Measurements from ENCODE around the gene CLEC18A. TPM values are rescaled to one million over a fixed set of nuclear protein-coding genes. Genes with fewer than 3 reads are reported as not detected.
"Not testable (repeated sequence)": the region's sequence is repeated elsewhere in the genome, so short reads cannot be mapped to it uniquely, and the experiment has no call there.

The CLEC18A gene
- total RNA-seq (1 to 10 TPM; 1.9 to 3.0 TPM), polyA plus RNA-seq (10 to 100 TPM in 1 of 2 donors, 1 to 10 TPM in 1; 2.6 to 41.6 TPM)
- long read RNA-seq, donor 1, transcript CLEC18A-201 (12 exons, 2,155 nt) = major isoform, 13 of 23 reads
- long read RNA-seq, donor 1, partial matches to known transcripts = 0 of 23 reads
- long read RNA-seq, donor 1, other reads (novel, unspliced or antisense) = 8 of 23 reads
- long read RNA-seq, donor 2 = 0 reads

DNA sequence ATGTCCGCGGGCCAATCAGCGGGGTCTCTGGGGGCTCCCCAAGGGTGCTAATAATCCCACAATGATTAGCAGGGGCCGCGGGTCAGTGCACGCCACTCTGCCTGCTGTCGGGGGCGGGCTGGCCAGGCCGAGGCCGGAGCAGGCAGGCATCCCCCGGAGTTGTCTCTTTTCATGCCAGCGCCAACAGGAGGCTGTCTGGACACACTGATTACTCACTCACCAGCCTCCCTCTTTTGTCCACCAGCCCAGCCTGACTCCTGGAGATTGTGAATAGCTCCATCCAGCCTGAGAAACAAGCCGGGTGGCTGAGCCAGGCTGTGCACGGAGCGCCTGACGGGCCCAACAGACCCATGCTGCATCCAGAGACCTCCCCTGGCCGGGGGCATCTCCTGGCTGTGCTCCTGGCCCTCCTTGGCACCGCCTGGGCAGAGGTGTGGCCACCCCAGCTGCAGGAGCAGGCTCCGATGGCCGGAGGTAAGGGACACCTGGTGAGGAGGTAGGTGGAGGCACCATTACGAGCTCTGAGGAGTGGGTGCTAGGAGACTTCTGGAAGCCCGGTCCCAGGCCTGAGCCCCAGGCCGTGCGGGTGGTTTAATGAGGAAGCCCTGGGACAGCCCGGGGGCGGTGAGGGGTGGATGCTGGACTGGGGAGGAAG, at the start of gene CLEC18A:
Gene CLEC18A (plus strand): TSS at position 318 of the 655 bp plus-strand sequence. CDS start 33 bp downstream, at position 351.
- 35 to 39% methylated on average over 4 to 9 of the region's 26 CpGs for WGBS, 2 donors
- H3K27me3 ChIP-seq (ENCODE audit: control insufficient read depth in 1 of 2, insufficient read depth in 2 of 2, low read length in 1 of 2); H3K9me3 ChIP-seq (ENCODE audit: control insufficient read depth, low read length); DNase-seq; H3K36me3 ChIP-seq (ENCODE audit: control insufficient read depth in 1 of 2, insufficient read depth in 2 of 2, low read length in 1 of 2); H3K4me3 ChIP-seq (ENCODE audit: low read length in 2 of 2); intact Hi-C loops (cut with DNase I); H3K4me1 ChIP-seq (ENCODE audit: control insufficient read depth in 1 of 2, insufficient read depth in 2 of 2, low read length in 2 of 2); H3K27ac ChIP-seq (ENCODE audit: low read depth in 1 of 2, low read length in 2 of 2): not testable (repeated sequence)
- peak; percentile 60 for ATAC-seq (ENCODE audit: low FRiP score)

DNA sequence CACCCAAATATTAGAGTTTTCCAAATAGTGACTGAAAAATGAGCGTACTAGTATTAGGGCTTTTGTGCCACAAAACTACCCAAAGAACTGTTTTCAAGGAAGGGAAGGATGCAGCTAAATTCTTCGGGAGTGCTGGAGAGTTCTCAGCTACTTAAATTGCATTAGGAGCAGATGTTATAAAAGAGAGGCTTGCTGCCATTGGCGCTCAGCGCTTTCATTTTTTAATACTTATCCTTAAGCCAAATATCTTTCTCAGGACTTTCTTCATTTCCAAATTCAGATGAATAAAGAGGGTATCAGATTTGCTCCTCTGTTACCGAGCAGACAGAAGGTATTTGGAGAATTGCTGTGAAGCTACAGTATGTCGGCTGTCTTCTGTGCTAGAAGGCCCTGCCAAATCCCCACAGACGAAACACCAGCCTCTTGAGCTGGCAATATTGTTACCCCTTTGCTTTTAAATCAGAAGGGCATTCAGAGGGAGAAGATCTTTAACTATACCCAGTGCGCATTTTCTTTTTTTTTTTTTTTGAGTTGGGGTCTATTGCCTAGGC, 47.2 kb upstream of the CLEC18A start:
- intact Hi-C loops (cut with DNase I) = no loop called here
- Histone ChIP-seq H3K36me3 (ENCODE audit: control insufficient read depth in 1 of 2, insufficient read depth in 2 of 2, low read length in 1 of 2) (no peaks in the 10 kb centered on the region), H3K4me3 (ENCODE audit: low read length in 2 of 2) (no peak overlapping the region), H3K27me3 (ENCODE audit: control insufficient read depth in 1 of 2, insufficient read depth in 2 of 2, low read length in 1 of 2) (no peaks in the 10 kb centered on the region), H3K4me1 (ENCODE audit: control insufficient read depth in 1 of 2, insufficient read depth in 2 of 2, low read length in 2 of 2) (no peaks in the 10 kb centered on the region), H3K9me3 (ENCODE audit: control insufficient read depth, low read length) (no peaks in the 10 kb centered on the region), H3K27ac (ENCODE audit: low read depth in 1 of 2, low read length in 2 of 2) (no peak overlapping the region)
- DNase-seq (no peak), ATAC-seq (ENCODE audit: low FRiP score) (no peak)
- 48 to 63% methylated on average over 8 of the region's 8 CpGs for WGBS, 2 donors

DNA sequence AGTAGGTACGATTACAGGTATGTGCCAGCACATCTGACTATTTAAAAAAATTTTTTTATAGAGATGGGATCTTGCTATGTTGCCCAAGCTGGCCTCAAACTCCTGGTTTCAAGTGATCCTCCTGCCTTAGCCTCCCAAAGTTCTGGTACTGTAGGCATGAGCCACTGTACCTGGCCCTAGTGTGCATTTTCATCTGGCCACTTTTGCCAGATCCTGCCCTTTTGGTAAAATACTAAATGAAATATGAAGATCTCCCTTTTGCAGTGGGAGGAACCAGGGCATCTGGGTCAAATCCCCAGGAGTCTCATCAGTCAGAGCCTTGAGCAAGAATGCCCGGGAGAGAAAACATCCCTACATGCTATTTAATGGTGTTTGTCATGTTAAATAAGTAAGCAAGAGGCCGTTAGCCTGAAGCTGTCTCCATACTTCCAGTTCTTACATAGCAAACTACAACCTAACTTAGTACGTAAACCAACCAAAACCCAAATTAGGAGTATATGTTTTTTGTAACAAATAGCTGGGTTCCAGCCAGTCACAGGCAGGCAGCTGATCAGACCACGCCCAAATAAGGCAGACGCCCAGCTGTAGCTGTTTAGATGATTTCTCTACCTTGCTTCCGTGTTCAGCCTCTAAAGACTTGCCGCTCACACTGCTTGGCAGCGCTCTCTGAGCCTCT, 46.5 kb upstream of the CLEC18A start:
- WGBS, 2 donors = 85 to 89% methylated on average over 9 of the region's 9 CpGs
- Histone ChIP-seq H3K27me3 (ENCODE audit: control insufficient read depth in 1 of 2, insufficient read depth in 2 of 2, low read length in 1 of 2) (no peaks in the 10 kb centered on the region), H3K4me3 (ENCODE audit: low read length in 2 of 2) (no peak overlapping the region), H3K9me3 (ENCODE audit: control insufficient read depth, low read length) (no peaks in the 10 kb centered on the region), H3K27ac (ENCODE audit: low read depth in 1 of 2, low read length in 2 of 2) (no peak overlapping the region), H3K4me1 (ENCODE audit: control insufficient read depth in 1 of 2, insufficient read depth in 2 of 2, low read length in 2 of 2) (no peaks in the 10 kb centered on the region), H3K36me3 (ENCODE audit: control insufficient read depth in 1 of 2, insufficient read depth in 2 of 2, low read length in 1 of 2) (no peaks in the 10 kb centered on the region)
- intact Hi-C loops (cut with DNase I) = no loop called here
- ATAC-seq (ENCODE audit: low FRiP score) = no peak
- no peak for DNase-seq

- intact Hi-C loops (cut with DNase I) = no loop called here
- ATAC-seq (ENCODE audit: low FRiP score) = no peak
- 66 to 71% methylated on average over 2 of the region's 2 CpGs for WGBS, 2 donors
Measured at GRCh38 chr16:69905171-69905555, 46.0 kb upstream of the CLEC18A start.

GRCh38 chr16:69906838-69907401, 44.2 kb upstream of the CLEC18A start:
- WGBS, 2 donors = 82 to 89% methylated on average over 6 of the region's 6 CpGs
- ATAC-seq (ENCODE audit: low FRiP score) = no peak
- no peaks in the 10 kb centered on the region for H3K36me3 ChIP-seq (ENCODE audit: control insufficient read depth in 1 of 2, insufficient read depth in 2 of 2, low read length in 1 of 2)
- intact Hi-C loops (cut with DNase I) = no loop called here
- H3K27me3 ChIP-seq (ENCODE audit: control insufficient read depth in 1 of 2, insufficient read depth in 2 of 2, low read length in 1 of 2) = no peaks in the 10 kb centered on the region
- H3K4me1 ChIP-seq (ENCODE audit: control insufficient read depth in 1 of 2, insufficient read depth in 2 of 2, low read length in 2 of 2) = no peaks in the 10 kb centered on the region
- no peak overlapping the region for H3K27ac ChIP-seq (ENCODE audit: low read depth in 1 of 2, low read length in 2 of 2)
- H3K9me3 ChIP-seq (ENCODE audit: control insufficient read depth, low read length) = no peaks in the 10 kb centered on the region
- DNase-seq = no peak
- no peak overlapping the region for H3K4me3 ChIP-seq (ENCODE audit: low read length in 2 of 2)

More at GRCh38 chr16:69905171-69905555, 46.0 kb upstream of the CLEC18A start:
- H3K36me3 ChIP-seq (ENCODE audit: control insufficient read depth in 1 of 2, insufficient read depth in 2 of 2, low read length in 1 of 2) = no peaks in the 10 kb centered on the region
- no peaks in the 10 kb centered on the region for H3K27me3 ChIP-seq (ENCODE audit: control insufficient read depth in 1 of 2, insufficient read depth in 2 of 2, low read length in 1 of 2)
- no peaks in the 10 kb centered on the region for H3K9me3 ChIP-seq (ENCODE audit: control insufficient read depth, low read length)
- H3K27ac ChIP-seq (ENCODE audit: low read depth in 1 of 2, low read length in 2 of 2) = no peak overlapping the region
- H3K4me1 ChIP-seq (ENCODE audit: control insufficient read depth in 1 of 2, insufficient read depth in 2 of 2, low read length in 2 of 2) = no peaks in the 10 kb centered on the region
- DNase-seq = no peak
- H3K4me3 ChIP-seq (ENCODE audit: low read length in 2 of 2) = no peak overlapping the region

DNA sequence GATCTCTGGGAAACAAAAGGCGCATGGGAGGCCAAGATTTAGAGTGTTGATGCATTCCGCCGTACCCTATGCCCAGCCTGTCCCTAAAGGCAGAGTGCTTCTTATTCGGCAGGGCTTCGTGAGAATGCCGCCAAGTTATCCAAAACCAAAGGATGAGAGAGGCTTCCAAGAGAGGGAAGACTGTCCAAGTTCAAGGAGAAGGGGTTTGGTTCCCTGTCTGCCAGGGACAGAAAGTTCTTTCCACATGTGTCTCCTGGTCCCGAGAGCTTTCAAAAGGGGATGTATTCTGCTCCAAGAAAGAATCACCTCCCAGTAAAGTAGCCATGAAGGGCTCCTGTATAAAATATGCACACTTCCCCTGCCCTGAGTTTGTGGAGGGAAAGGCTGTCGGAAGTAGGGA, 42.1 kb upstream of the CLEC18A start:
- DNase-seq (no peak), ATAC-seq (ENCODE audit: low FRiP score) (no peak)
- intact Hi-C loops (cut with DNase I) = no loop called here
- WGBS, 2 donors = 93 to 96% methylated on average over 8 of the region's 8 CpGs
- H3K4me1 ChIP-seq (ENCODE audit: control insufficient read depth in 1 of 2, insufficient read depth in 2 of 2, low read length in 2 of 2) = no peaks in the 10 kb centered on the region
- no peak overlapping the region for H3K4me3 ChIP-seq (ENCODE audit: low read length in 2 of 2)
- H3K36me3 ChIP-seq (ENCODE audit: control insufficient read depth in 1 of 2, insufficient read depth in 2 of 2, low read length in 1 of 2) = no peaks in the 10 kb centered on the region
- no peak overlapping the region for H3K27ac ChIP-seq (ENCODE audit: low read depth in 1 of 2, low read length in 2 of 2)
- H3K9me3 ChIP-seq (ENCODE audit: control insufficient read depth, low read length) = no peaks in the 10 kb centered on the region
- no peaks in the 10 kb centered on the region for H3K27me3 ChIP-seq (ENCODE audit: control insufficient read depth in 1 of 2, insufficient read depth in 2 of 2, low read length in 1 of 2)

DNA sequence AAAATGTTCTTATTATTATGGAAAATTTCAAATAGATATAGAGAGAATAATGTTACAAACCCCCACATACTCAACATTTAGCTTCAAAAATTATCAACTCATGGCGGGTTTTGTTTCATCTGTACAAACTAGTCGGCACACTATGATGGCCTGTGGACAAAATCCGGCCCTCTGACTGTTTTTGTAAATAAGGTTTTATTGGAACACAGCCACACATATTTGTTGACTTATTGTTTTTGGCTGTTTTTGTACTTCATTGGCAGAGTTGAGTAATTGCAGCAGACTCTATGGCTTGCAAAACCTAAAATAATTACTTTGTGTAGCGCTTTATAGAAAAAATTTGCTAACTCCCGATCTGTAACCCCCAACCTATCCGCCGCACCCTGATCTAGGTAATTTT, 41.4 kb upstream of the CLEC18A start:
- Histone ChIP-seq H3K36me3 (ENCODE audit: control insufficient read depth in 1 of 2, insufficient read depth in 2 of 2, low read length in 1 of 2) (no peaks in the 10 kb centered on the region), H3K27me3 (ENCODE audit: control insufficient read depth in 1 of 2, insufficient read depth in 2 of 2, low read length in 1 of 2) (no peaks in the 10 kb centered on the region), H3K9me3 (ENCODE audit: control insufficient read depth, low read length) (no peaks in the 10 kb centered on the region), H3K4me3 (ENCODE audit: low read length in 2 of 2) (no peak overlapping the region), H3K27ac (ENCODE audit: low read depth in 1 of 2, low read length in 2 of 2) (no peak overlapping the region), H3K4me1 (ENCODE audit: control insufficient read depth in 1 of 2, insufficient read depth in 2 of 2, low read length in 2 of 2) (no peaks in the 10 kb centered on the region)
- ATAC-seq (ENCODE audit: low FRiP score) (no peak), DNase-seq (no peak)
- intact Hi-C loops (cut with DNase I) = no loop called here
- 78 to 80% methylated on average over 7 of the region's 7 CpGs for WGBS, 2 donors

DNA sequence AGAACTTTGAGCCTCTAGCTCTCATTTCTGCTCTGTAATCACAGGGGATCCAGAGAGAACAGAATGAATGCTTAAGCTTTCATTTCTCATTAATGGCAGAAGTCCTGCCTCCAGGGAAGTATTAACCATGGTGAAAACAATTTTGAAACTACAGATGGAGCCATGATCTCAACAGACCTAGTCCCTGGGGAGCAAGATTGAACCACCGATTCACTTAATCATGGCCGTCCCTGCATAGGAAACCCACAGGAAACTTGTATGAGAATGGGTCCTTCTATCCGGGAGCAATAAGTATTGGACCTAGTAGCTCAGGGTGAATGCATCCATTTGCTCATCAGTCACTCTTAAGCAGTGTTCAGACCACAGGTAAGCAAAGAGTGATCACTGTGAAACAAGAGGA, 40.2 kb upstream of the CLEC18A start:
- intact Hi-C loops (cut with DNase I) = no loop called here
- Histone ChIP-seq H3K27ac (ENCODE audit: low read depth in 1 of 2, low read length in 2 of 2) (no peak overlapping the region), H3K36me3 (ENCODE audit: control insufficient read depth in 1 of 2, insufficient read depth in 2 of 2, low read length in 1 of 2) (no peaks in the 10 kb centered on the region), H3K4me3 (ENCODE audit: low read length in 2 of 2) (no peak overlapping the region), H3K4me1 (ENCODE audit: control insufficient read depth in 1 of 2, insufficient read depth in 2 of 2, low read length in 2 of 2) (no peaks in the 10 kb centered on the region), H3K27me3 (ENCODE audit: control insufficient read depth in 1 of 2, insufficient read depth in 2 of 2, low read length in 1 of 2) (no peaks in the 10 kb centered on the region), H3K9me3 (ENCODE audit: control insufficient read depth, low read length) (no peaks in the 10 kb centered on the region)
- 50 to 63% methylated on average over 3 of the region's 3 CpGs for WGBS, 2 donors
- ATAC-seq (ENCODE audit: low FRiP score) (no peak), DNase-seq (no peak)
